Smooth muscle cell (in vitro differentiated cells): ENCODE measurements around the gene TMED4. TPM values are rescaled to one million over a fixed set of nuclear protein-coding genes. Genes with fewer than 3 reads are reported as not detected.

Experiments used
- DNase-seq: peaks from one replicate; lab custom pipeline; 2025; ENCODE audit not compliant: unreplicated experiment; lab: John Stamatoyannopoulos, UW
- H2AFZ ChIP-seq: fragments of 200-600 bp; sonication (generic); 2 replicates; pipeline ENCODE4 v1.6.0; 2016; ENCODE audit warnings: antibody characterized with exemption, low read depth, mild to moderate bottlenecking
- H3F3A ChIP-seq: fragments of 200-600 bp; sonication (generic); 2 replicates; pipeline ENCODE4 v1.6.0; 2017; ENCODE audit warnings: antibody characterized with exemption, low read depth
- H3K27ac ChIP-seq: fragments of 200-600 bp; sonication (generic); 2 replicates; pipeline ENCODE4 v1.5.1; 2016; ENCODE audit warnings: low read depth, mild to moderate bottlenecking
- H3K27me3 ChIP-seq: fragments of 200-600 bp; sonication (generic); 2 replicates; pipeline ENCODE4 v1.6.1; 2016; ENCODE audit warnings: low read depth, mild to moderate bottlenecking
- H3K36me3 ChIP-seq: fragments of 200-600 bp; sonication (generic); 2 replicates; pipeline ENCODE4 v1.5.1; 2016; ENCODE audit warnings: low read depth
- H3K4me1 ChIP-seq: fragments of 200-600 bp; sonication (generic); 2 replicates; pipeline ENCODE4 v1.5.1; 2016; ENCODE audit warnings: low read depth
- H3K4me2 ChIP-seq: fragments of 200-600 bp; sonication (generic); 2 replicates; pipeline ENCODE4 v1.6.0; 2016; ENCODE audit warnings: mild to moderate bottlenecking
- H3K4me3 ChIP-seq: fragments of 200-600 bp; sonication (generic); 2 replicates; pipeline ENCODE4 v1.5.1; 2016; ENCODE audit warnings: mild to moderate bottlenecking
- H3K79me2 ChIP-seq: fragments of 200-600 bp; sonication (generic); 2 replicates; pipeline ENCODE4 v1.6.0; 2016; ENCODE audit warnings: low read depth, mild to moderate bottlenecking
- H3K9ac ChIP-seq: fragments of 200-600 bp; sonication (generic); 2 replicates; pipeline ENCODE4 v1.6.0; 2016; ENCODE audit warnings: low read depth
- H3K9me3 ChIP-seq: fragments of 200-600 bp; sonication (generic); replicated peaks from 2 replicates; pipeline ENCODE4 v1.5.1; 2016; ENCODE audit warnings: low read depth
- H4K20me1 ChIP-seq: fragments of 200-600 bp; sonication (generic); 2 replicates; pipeline ENCODE4 v1.6.0; 2016; ENCODE audit warnings: low read depth
- CTCF ChIP-seq: fragments of 200-600 bp; sonication (generic); IDR thresholded peaks from 2 replicates; pipeline ENCODE4 v1.5.1; 2017; ENCODE audit warnings: borderline replicate concordance, mild to moderate bottlenecking, antibody characterized with exemption; ENCODE audit not compliant: insufficient read depth, poor library complexity, severe bottlenecking
- WGBS: methylation state at CpG from one replicate; pipeline ENCODE4 v1.1.7; 2016; ENCODE audit warnings: low lambda C conversion rate; 5-methylcytosine and 5-hydroxymethylcytosine counted together
- polyA plus RNA-seq: library from polyadenylated mRNA; unstranded; fragments of >200 nt; fragmentation: Nextera tagmentation; extraction: Ambion mirVana; gene quantifications from 2 replicates; pipeline ENCODE4 v1.2.1, GENCODE V29; 2016
- total RNA-seq: library from RNA; depleted of rRNA; stranded (reverse); fragments of >200 nt; gene quantifications from 2 replicates; pipeline ENCODE4 v1.2.3, GENCODE V29; 2014

The TMED4 gene
- total and polyA plus RNA-seq, 2 experiments from 2014 or later = 38.4 to 50.8 TPM

GRCh38 chr7:44617225-44617890 lies 35.3 kb upstream of the TMED4 start:
- Histone ChIP-seq H3K27me3 (no peaks in the 10 kb centered on the region), H3K36me3 (no peaks in the 10 kb centered on the region), H2AFZ (no peak overlapping the region), H3K4me3 (no peak overlapping the region), H3K79me2 (peaks cover 93% of the 10 kb centered on the region), H3K27ac (peak overlapping the region; percentile 97), H3F3A (no peaks in the 10 kb centered on the region), H3K9ac (peak overlapping the region; percentile 86), H4K20me1 (peaks cover 45% of the 10 kb centered on the region), H3K4me1 (no peaks in the 10 kb centered on the region), H3K4me2 (peak overlapping the region; percentile 37), H3K9me3 (no peaks in the 10 kb centered on the region)
- DNase-seq = no peak
- TF ChIP-seq CTCF = no peak
- WGBS = 65% methylated on average over 2 of the region's 2 CpGs

GRCh38 chr7:44616545-44616944 lies 34.5 kb upstream of the TMED4 start:
- TF ChIP-seq CTCF = no peak
- 97% methylated on average over 12 of the region's 12 CpGs for WGBS
- no peaks in the 10 kb centered on the region for H3F3A ChIP-seq

GRCh38 chr7:44615793-44616192 lies 33.8 kb upstream of the TMED4 start:
- peak overlapping the region; percentile 80 for H3K27ac ChIP-seq
- no peaks in the 10 kb centered on the region for H3F3A ChIP-seq
- DNase-seq = no peak
- H2AFZ ChIP-seq = no peak overlapping the region
- no peaks in the 10 kb centered on the region for H3K9me3 ChIP-seq
- H3K4me1 ChIP-seq = no peaks in the 10 kb centered on the region
- H3K4me2 ChIP-seq = no peak overlapping the region
- H3K79me2 ChIP-seq = peaks cover 93% of the 10 kb centered on the region
- TF ChIP-seq CTCF = no peak
- no peaks in the 10 kb centered on the region for H3K36me3 ChIP-seq
- WGBS = 98% methylated on average over 5 of the region's 5 CpGs
- H3K9ac ChIP-seq = peak overlapping the region; percentile 13
- H4K20me1 ChIP-seq = peaks cover 44% of the 10 kb centered on the region
- H3K27me3 ChIP-seq = no peaks in the 10 kb centered on the region
- no peak overlapping the region for H3K4me3 ChIP-seq

More at GRCh38 chr7:44616545-44616944, 34.5 kb upstream of the TMED4 start:
- Histone ChIP-seq H3K4me2 (no peak overlapping the region), H3K4me1 (no peaks in the 10 kb centered on the region), H3K9me3 (no peaks in the 10 kb centered on the region), H3K27me3 (no peaks in the 10 kb centered on the region), H2AFZ (no peak overlapping the region), H3K4me3 (no peak overlapping the region), H3K36me3 (no peaks in the 10 kb centered on the region), H4K20me1 (peaks cover 42% of the 10 kb centered on the region), H3K9ac (no peak overlapping the region), H3K27ac (no peak overlapping the region), H3K79me2 (peaks cover 93% of the 10 kb centered on the region)
- DNase-seq = no peak

- Histone ChIP-seq H3K4me1 (no peaks in the 10 kb centered on the region), H3K9ac (peak overlapping the region; percentile 13), H3K27me3 (no peaks in the 10 kb centered on the region), H3K36me3 (no peaks in the 10 kb centered on the region), H3F3A (no peaks in the 10 kb centered on the region), H2AFZ (no peak overlapping the region), H4K20me1 (peaks cover 50% of the 10 kb centered on the region), H3K79me2 (peaks cover 93% of the 10 kb centered on the region), H3K9me3 (no peaks in the 10 kb centered on the region), H3K4me2 (no peak overlapping the region), H3K27ac (peak overlapping the region; percentile 80), H3K4me3 (no peak overlapping the region)
- TF ChIP-seq CTCF = no peak
- DNase-seq = no peak
- WGBS = 67% methylated on average over 2 of the region's 2 CpGs
These were observed 33.1 kb upstream of the TMED4 start for GRCh38 chr7:44615149-44615611.
